Adipose tissue (tissue), 3 donors: ENCODE results near the gene ERI3. TPM values are rescaled to one million over a fixed set of nuclear protein-coding genes. Genes with fewer than 3 reads are reported as not detected.
"Not testable (repeated sequence)": the region's sequence is repeated elsewhere in the genome, so short reads cannot be mapped to it uniquely, and the experiment has no call there.

Experiments
- H3K27ac ChIP-seq: one replicate; pipeline ENCODE4 v1.5.1; 2013; ENCODE audit warnings: low read depth, low read length
- whole genome bisulfite sequencing, 3 donors: extraction: QIAGEN DNeasy Blood & Tissue Kit; methylation state at CpG; one replicate each; pipeline ENCODE4 v1.1.7; 2013; 5-methylcytosine and 5-hydroxymethylcytosine counted together
- polyA plus RNA-seq, 3 donors: library from polyadenylated mRNA; stranded (reverse); fragments of 200-250 nt; gene quantifications; one replicate each; pipeline ENCODE4 v1.2.3, GENCODE V29; 2013
- donor health status: healthy with polysubstance abuse.
- donor health status: Bipolar disorder and iron deficiency.
- donor health status: healthy.

Gene ERI3
- polyA plus RNA-seq, 3 donors, result 23.1 to 36.3 (median 33.3) TPM

DNA sequence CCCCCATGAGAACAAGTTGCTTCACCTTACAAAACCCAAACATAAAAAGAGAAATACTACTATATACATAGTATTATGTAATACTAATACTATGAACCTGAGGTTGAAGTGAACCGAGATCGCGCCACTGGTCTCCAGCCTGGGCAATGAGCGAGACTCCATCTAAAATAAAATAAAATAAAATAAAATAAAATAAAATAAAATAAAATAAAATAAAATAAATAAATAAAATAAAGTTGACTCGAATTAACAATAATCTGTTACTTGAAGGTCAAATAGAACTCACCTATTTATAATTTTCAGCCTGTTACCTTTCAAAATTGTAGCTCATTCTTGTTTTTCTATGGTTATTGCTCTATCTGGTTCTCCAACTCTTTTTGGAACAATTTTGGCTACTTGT, 148.5 kb downstream of the ERI3 start:
- not testable (repeated sequence) for H3K27ac ChIP-seq
- 80 to 87% (median 80%) methylated on average over 5 of the region's 5 CpGs for WGBS, 3 donors

DNA sequence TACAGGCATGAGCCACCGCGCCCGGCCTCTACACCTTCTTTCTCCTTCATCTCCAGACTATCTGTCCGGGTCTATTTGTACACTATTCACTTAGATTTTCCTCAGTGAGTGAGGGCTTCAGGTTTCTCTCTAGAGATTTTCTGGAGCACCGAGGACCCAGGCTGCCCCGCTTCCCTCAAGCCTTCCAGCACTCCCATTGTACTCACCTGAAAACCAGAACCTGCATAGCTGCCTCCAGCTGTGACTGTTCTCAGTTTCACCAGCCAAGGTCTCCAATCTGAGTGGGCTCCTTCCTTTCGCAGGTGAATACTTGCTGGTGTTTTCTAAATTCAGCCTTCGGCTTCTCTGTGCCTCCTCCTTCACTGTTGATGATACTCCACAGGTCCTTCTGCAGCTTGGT, 154.7 kb downstream of the ERI3 start:
- WGBS, 3 donors, result 84 to 93% (median 93%) methylated on average over 8 of the region's 8 CpGs

DNA sequence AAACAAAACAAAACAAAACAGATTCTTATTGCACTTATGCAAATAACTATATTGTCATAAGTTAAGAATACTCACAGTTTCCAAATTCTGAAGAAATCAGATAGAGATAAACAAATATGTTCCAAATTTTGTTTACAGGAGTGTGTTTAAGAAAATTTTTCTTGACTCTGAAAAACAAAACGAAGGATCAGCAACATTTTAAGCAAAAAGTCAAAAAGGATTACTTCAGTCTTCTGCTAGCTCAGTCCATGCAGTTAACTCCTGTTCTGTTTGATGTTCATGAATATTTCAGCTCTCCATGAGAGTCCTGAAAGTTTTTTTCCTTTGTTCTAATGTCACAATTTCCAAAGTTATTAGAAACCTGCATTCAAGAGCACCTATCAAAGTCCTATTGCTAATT, 180.4 kb downstream of the ERI3 start:
- 74 to 88% (median 78%) methylated on average over 1 of the region's 1 CpG for WGBS, 3 donors
- H3K27ac ChIP-seq, result no peak overlapping the region

More for the DNA sequence above, 154.7 kb downstream of the ERI3 start:
- H3K27ac ChIP-seq, result no peak overlapping the region

Other genes with a start within 250 kb of the ERI3 start
- under 1 TPM in 1 of 3 donors, not detected in 2; 0.01 TPM for gene KLF17, start 236.4 kb downstream of the ERI3 start, polyA plus RNA-seq
- not detected for gene KLF18, start 213.6 kb downstream of the ERI3 start, polyA plus RNA-seq
- gene DMAP1, start 141.8 kb downstream of the ERI3 start, polyA plus RNA-seq, result 10 to 100 TPM; 24.5 to 31.0 (median 26.9) TPM
- 10 to 100 TPM; 33.3 to 60.4 (median 46.9) TPM for gene RNF220, start 50.0 kb upstream of the ERI3 start, polyA plus RNA-seq